NT2/D1 (cell line): Measurements from ENCODE around the gene DCUN1D2.

Experiments used
- DNase-seq: peaks from one replicate; pipeline ENCODE4 v3.0.0-alpha.2; 2011; ENCODE audit warnings: low read depth, low spot score
- H3K27me3 ChIP-seq: 2 replicates; pipeline ENCODE4 v1.6.0; 2011; ENCODE audit warnings: mild to moderate bottlenecking; ENCODE audit not compliant: insufficient read length, insufficient read depth
- H3K36me3 ChIP-seq: 2 replicates; pipeline ENCODE4 v1.6.1; 2011; ENCODE audit warnings: mild to moderate bottlenecking, low read length, mixed read lengths; ENCODE audit not compliant: insufficient read depth, insufficient read length
- H3K4me1 ChIP-seq: 2 replicates; pipeline ENCODE4 v1.5.1; 2011; ENCODE audit not compliant: insufficient read depth, insufficient read length
- H3K4me3 ChIP-seq: 2 replicates; pipeline ENCODE4 v1.5.1; 2011; ENCODE audit warnings: low read depth; ENCODE audit not compliant: insufficient read length
- H3K9ac ChIP-seq: 2 replicates; pipeline ENCODE4 v1.6.0; 2011; ENCODE audit warnings: low read depth; ENCODE audit not compliant: insufficient read length
- H3K9me3 ChIP-seq: 2 replicates; pipeline ENCODE4 v1.5.1; 2011; ENCODE audit warnings: mild to moderate bottlenecking, low read length; ENCODE audit not compliant: insufficient read depth
- SUZ12 ChIP-seq: IDR thresholded peaks from 2 replicates; pipeline ENCODE4 v1.6.1; 2011; ENCODE audit not compliant: insufficient read length, insufficient read depth; ENCODE audit errors: extremely low read depth
- YY1 ChIP-seq: IDR thresholded peaks from 2 replicates; pipeline ENCODE4 v1.6.1; 2011; ENCODE audit not compliant: insufficient read length, insufficient read depth
- ZNF274 ChIP-seq: IDR thresholded peaks from 2 replicates; pipeline ENCODE4 v1.6.1; 2011; ENCODE audit warnings: mild to moderate bottlenecking, low read depth, low read length

Gene DCUN1D2

DNA sequence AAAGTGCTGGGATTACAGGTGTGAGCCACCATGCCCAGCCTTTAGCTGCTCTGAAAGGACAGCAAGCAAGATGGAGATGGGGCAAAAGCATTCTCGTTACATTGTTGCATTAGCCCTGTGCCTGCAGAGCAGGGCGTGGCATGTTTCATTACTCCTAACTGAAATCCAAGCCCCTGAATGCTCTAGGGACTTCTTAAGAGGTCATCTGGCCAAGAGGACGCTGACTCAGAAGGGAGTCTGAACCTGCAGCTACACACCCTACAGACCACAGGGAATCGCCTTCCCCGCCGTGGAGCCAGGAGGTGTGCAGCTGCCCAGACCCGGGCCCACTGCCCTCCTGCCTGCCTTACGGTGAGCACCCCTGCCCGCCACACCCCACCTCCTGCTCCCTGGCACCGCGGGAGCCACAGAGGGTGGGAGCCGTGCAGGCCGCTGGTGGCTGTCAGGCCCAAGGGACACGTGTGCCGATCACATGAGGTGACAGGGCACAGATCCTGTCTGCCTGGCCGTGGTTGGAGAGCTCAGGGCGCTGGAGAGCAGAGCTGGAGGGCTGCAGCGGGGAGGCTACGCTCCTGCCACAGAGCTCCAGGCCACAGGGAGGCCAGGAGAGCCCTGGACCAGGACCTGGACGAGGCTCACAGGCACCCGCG, 64.4 kb downstream of the DCUN1D2 start:
- TF ChIP-seq ZNF274 (no peak), YY1 (no peak), SUZ12 (no peak)
- Histone ChIP-seq H3K27me3 (no peaks in the 10 kb centered on the region), H3K9me3 (no peaks in the 10 kb centered on the region), H3K4me1 (peaks cover 15% of the 10 kb centered on the region), H3K36me3 (peaks cover 13% of the 10 kb centered on the region), H3K4me3 (no peak overlapping the region), H3K9ac (no peak overlapping the region)
- DNase-seq: no peak

DNA sequence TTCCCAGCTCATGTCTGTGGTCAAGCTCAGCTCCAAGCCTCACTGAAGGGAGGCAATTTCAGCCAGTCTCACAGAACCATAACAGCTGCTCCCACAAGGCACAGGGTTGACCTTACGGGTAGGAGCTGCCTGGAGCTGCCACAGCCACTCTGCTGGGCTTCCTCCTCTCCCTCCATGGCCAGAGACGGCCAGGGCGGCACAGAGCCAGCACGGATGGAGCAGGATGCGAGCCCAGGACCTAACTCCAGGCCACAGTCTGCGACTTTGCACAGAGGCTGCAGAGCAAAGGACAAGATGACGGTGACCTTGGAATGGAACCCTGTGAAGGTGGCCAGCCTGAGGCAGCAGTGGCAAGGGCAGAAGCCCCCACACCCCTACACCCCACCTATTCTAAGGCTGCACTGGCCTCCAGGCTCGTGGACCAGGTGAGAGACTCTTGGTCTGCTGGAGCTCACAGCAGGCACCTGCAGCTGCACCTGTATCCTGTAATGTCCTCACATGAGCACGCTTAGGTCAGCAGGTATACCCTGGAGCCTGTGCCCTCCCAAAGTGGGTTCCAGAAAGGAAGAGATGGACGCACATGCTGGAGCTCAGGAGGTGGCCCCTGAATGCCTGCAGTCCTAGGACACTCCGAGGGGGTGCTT, 66.9 kb downstream of the DCUN1D2 start:
- no peaks in the 10 kb centered on the region for H3K9me3 ChIP-seq
- peak overlapping the region; percentile 16 for H3K9ac ChIP-seq
- H3K36me3 ChIP-seq: peaks cover 7% of the 10 kb centered on the region
- no peak overlapping the region for H3K4me3 ChIP-seq
- TF ChIP-seq ZNF274: no peak
- TF ChIP-seq YY1: no peak
- no peak for TF ChIP-seq SUZ12
- H3K27me3 ChIP-seq: peaks cover under 1% of the 10 kb centered on the region
- H3K4me1 ChIP-seq: peaks cover 15% of the 10 kb centered on the region
- DNase-seq: no peak

DNA sequence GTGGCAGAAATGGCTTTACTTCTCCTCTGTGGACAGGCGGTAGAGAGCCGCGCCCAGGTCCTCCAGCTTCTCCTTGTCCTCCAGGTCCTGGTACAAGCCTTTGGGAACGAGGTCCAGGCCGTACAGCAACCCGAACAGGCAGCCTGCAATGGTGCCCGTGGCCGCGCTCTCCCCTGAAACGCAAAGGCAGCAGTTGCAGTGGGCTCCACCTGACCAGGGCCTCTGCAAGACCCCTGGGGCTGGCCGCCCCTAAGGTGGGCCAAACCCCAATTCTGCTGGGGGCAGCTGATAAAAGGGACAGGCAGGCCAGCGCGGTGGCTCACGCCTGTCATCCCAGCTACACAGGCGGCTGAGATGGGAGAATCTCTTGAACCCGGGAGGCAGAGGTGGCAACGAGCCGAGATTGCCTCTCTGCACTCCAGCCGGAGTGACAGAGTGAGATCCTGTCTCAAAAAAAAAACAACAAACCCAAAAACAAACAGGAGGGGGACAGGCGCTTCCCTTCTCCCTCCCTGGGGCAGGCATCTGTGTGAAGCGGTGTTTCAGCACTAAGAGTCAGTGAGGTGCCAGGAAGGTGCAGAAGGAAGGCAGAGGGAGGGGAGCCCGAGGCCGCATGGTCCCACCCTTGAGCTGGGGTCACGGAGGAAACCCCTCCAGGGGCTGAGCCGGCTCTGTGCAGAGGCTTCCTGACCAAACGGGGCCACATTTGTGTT, 67.5 kb downstream of the DCUN1D2 start:
- no peak for DNase-seq
- no peak overlapping the region for H3K4me3 ChIP-seq
- TF ChIP-seq ZNF274 (no peak), SUZ12 (no peak)
- no peaks in the 10 kb centered on the region for H3K9me3 ChIP-seq
- peak overlapping the region; percentile 56 for H3K9ac ChIP-seq
- peaks cover 2% of the 10 kb centered on the region for H3K27me3 ChIP-seq
- H3K4me1 ChIP-seq: peaks cover 15% of the 10 kb centered on the region
- H3K36me3 ChIP-seq: peaks cover 7% of the 10 kb centered on the region

DNA sequence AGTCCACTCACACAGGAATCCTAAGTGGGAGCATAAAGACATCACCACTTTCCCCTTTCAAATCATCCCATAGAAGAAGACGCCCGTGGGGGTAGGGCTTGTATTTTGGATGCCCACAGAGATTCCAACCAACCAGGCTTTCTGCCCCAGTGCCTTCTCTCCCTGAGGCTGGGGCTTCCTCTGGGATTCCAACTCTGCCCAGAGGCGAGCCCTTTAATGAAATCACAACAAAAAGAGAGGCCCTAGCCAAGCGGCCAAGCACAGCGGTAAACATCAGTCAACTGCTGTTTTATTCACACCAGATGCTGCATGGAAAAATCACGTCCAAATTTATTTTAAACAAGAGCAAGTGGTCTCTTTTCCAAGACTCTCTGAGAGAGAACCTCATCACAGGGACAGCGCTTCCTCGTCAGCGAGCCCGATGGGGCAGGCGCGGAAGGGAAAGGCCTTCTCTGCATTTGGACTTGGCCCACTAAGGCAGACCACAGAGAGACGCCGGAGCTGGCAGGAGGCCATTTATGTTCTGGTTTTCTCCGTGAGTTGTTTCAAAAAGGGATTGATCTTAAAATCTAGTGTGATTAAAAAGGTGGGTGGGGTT, 68.7 kb downstream of the DCUN1D2 start:
- Histone ChIP-seq H3K9me3 (no peaks in the 10 kb centered on the region), H3K27me3 (peaks cover 2% of the 10 kb centered on the region), H3K9ac (no peak overlapping the region), H3K4me3 (no peak overlapping the region), H3K36me3 (peaks cover 7% of the 10 kb centered on the region), H3K4me1 (peaks cover 15% of the 10 kb centered on the region)
- TF ChIP-seq YY1 (no peak), ZNF274 (no peak), SUZ12 (no peak)
- no peak for DNase-seq

DNA sequence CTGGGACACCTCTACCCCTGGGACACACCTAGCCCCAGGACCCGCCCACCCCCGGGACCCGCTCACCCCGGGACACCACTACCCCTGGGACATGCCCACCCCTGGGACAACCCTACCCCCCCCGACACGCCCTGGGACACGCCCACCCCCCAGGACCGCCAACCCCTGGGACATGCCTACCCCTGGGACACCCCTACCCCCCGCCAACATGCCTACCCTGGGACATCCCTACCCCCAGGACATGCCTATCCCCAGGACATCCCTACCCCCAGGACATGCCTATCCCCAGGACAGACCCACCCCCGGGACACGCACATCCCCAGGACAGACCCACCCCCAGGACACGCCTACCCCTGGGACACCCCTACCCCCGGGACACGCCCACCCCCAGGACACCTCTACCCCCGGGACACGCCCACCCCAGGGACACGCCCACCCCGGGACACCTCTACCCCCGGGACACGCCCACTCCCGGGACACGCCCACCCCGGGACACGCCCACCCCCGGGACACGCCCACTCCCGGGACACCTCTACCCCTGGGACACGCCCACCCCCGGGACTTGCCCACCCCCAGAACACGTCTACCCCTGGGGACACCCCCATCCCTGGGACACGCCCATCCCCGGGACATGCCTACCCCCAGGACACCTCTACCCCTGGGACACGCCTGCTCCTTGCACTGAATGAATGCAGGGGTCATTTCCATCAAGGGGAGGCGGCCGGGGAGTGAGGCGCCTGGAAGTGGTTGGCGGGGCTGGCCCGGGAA, 69.5 kb downstream of the DCUN1D2 start:
- no peak for DNase-seq

DNA sequence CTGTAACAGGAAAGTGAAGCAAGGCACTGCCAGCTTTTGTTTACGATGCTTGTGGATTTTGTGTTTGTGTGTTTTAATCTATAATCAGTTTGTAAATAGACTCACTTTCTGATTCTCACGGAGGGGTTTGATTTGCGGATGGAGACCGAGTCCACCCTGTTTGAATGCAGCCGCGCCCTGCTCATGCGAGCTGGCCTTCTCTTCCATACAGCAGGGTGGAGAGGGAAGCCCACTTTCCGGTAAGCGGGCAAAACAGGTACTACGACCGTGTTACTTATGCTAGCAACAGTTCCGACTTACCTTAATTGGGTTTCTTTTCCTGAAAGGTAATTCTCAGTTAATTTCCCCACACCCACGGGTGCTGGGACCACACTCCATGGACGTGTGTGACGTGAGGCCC, 70.3 kb downstream of the DCUN1D2 start:
- peaks cover 7% of the 10 kb centered on the region for H3K36me3 ChIP-seq
- H3K27me3 ChIP-seq: peaks cover 2% of the 10 kb centered on the region
- no peak overlapping the region for H3K4me3 ChIP-seq
- no peak for DNase-seq
- no peak for TF ChIP-seq SUZ12
- TF ChIP-seq ZNF274: no peak
- TF ChIP-seq YY1: no peak
- H3K9me3 ChIP-seq: no peaks in the 10 kb centered on the region
- H3K4me1 ChIP-seq: peaks cover 15% of the 10 kb centered on the region
- H3K9ac ChIP-seq: no peak overlapping the region

More for the DNA sequence above, 69.5 kb downstream of the DCUN1D2 start:
- no peak overlapping the region for H3K9ac ChIP-seq
- peaks cover 15% of the 10 kb centered on the region for H3K4me1 ChIP-seq
- H3K4me3 ChIP-seq: no peak overlapping the region
- no peaks in the 10 kb centered on the region for H3K9me3 ChIP-seq
- TF ChIP-seq SUZ12 (no peak), ZNF274 (no peak), YY1 (no peak)
- peaks cover 2% of the 10 kb centered on the region for H3K27me3 ChIP-seq
- peaks cover 7% of the 10 kb centered on the region for H3K36me3 ChIP-seq
